GM23248 (cell line): Measurements from ENCODE around the gene TBC1D22A. TPM values are rescaled to one million over a fixed set of nuclear protein-coding genes. Genes with fewer than 3 reads are reported as not detected.

ENCODE experiments used
- DNase-seq: peaks from one replicate; pipeline ENCODE4 v3.0.0-alpha.2; 2015
- H2AFZ ChIP-seq: fragments of 200-600 bp; sonication (generic); 2 replicates; pipeline ENCODE4 v1.6.1; 2016; ENCODE audit warnings: antibody characterized with exemption
- H3F3A ChIP-seq: fragments of 200-600 bp; sonication (generic); 2 replicates; pipeline ENCODE4 v1.6.1; 2016; ENCODE audit warnings: mild to moderate bottlenecking, antibody characterized with exemption, mixed run types; ENCODE audit not compliant: insufficient read depth
- H3K27ac ChIP-seq: fragments of 200-600 bp; sonication (generic); 2 replicates; pipeline ENCODE4 v1.5.1; 2016; ENCODE audit warnings: mild to moderate bottlenecking
- H3K27me3 ChIP-seq: fragments of 200-600 bp; sonication (generic); replicated peaks from 2 replicates; pipeline ENCODE4 v1.6.1; 2016; ENCODE audit warnings: mild to moderate bottlenecking; ENCODE audit not compliant: insufficient read depth
- H3K36me3 ChIP-seq: fragments of 200-600 bp; sonication (generic); 2 replicates; pipeline ENCODE4 v1.6.1; 2016; ENCODE audit warnings: low read depth, mild to moderate bottlenecking
- H3K4me1 ChIP-seq: fragments of 200-600 bp; sonication (generic); 2 replicates; pipeline ENCODE4 v1.6.1; 2016; ENCODE audit warnings: mild to moderate bottlenecking; ENCODE audit not compliant: insufficient read depth
- H3K4me2 ChIP-seq: fragments of 200-600 bp; sonication (generic); one replicate; pipeline ENCODE4 v1.6.1; 2016; ENCODE audit warnings: mild to moderate bottlenecking; ENCODE audit not compliant: unreplicated experiment
- H3K4me3 ChIP-seq: fragments of 200-600 bp; sonication (generic); 2 replicates; pipeline ENCODE4 v1.5.1; 2016; ENCODE audit warnings: mild to moderate bottlenecking
- H3K79me2 ChIP-seq: fragments of 200-600 bp; sonication (generic); 2 replicates; pipeline ENCODE4 v1.6.1; 2016; ENCODE audit warnings: mild to moderate bottlenecking; ENCODE audit not compliant: insufficient read depth
- H3K9ac ChIP-seq: fragments of 200-600 bp; sonication (generic); 2 replicates; pipeline ENCODE4 v1.6.1; 2016; ENCODE audit warnings: mild to moderate bottlenecking
- H3K9me2 ChIP-seq: fragments of 200-600 bp; sonication (generic); 2 replicates; pipeline ENCODE4 v1.6.1; 2016; ENCODE audit warnings: mixed run types, mild to moderate bottlenecking, moderate library complexity; ENCODE audit not compliant: insufficient read depth
- H3K9me3 ChIP-seq: fragments of 200-600 bp; sonication (generic); one replicate; pipeline ENCODE4 v1.6.1; 2017; ENCODE audit warnings: low read depth
- H4K20me1 ChIP-seq: fragments of 200-600 bp; sonication (generic); 2 replicates; pipeline ENCODE4 v1.6.0; 2016; ENCODE audit not compliant: insufficient read depth
- EZH2 ChIP-seq: fragments of 200-600 bp; sonication (generic); IDR thresholded peaks from 2 replicates; pipeline ENCODE4 v1.6.1; 2018; ENCODE audit warnings: antibody characterized with exemption, mild to moderate bottlenecking; ENCODE audit not compliant: insufficient read depth, poor library complexity, severe bottlenecking
- EZH2phosphoT487 ChIP-seq: fragments of 200-600 bp; sonication (generic); IDR thresholded peaks from 2 replicates; pipeline ENCODE4 v1.6.1; 2018; ENCODE audit warnings: antibody characterized with exemption, moderate library complexity, mild to moderate bottlenecking, low read depth; ENCODE audit not compliant: insufficient read depth
- WGBS, 2 experiments: methylation state at CpG; one replicate each; pipeline ENCODE4 v1.1.6; 2015 to 2017; ENCODE audit warnings: low lambda C conversion rate in 2 of 2, low coverage in 1 of 2; ENCODE audit errors: missing lambda C conversion rate in 2 of 2; 5-methylcytosine and 5-hydroxymethylcytosine counted together
- in situ Hi-C: fragments of 300-500 bp; cut with MboI; formaldehyde crosslinking; loops from 2 replicates; pipeline ENCODE4 v1.15.0; 2020
- polyA plus RNA-seq: library from polyadenylated mRNA; unstranded; fragments of >200 nt; fragmentation: Nextera tagmentation; extraction: Ambion mirVana; gene quantifications from 2 replicates; pipeline ENCODE4 v1.2.1, GENCODE V29; 2016
- total RNA-seq: library from RNA; depleted of rRNA; stranded (reverse); fragments of >200 nt; shearing (Covaris generic); gene quantifications from 2 replicates; pipeline ENCODE4 v1.2.3, GENCODE V29; 2014

Gene TBC1D22A
- total and polyA plus RNA-seq, 2 experiments from 2014 or later, result 12.3 to 16.9 TPM

- TF ChIP-seq EZH2phosphoT487, result no peak
- TF ChIP-seq EZH2, result no peak
- WGBS, 2 experiments, result 3% methylated on average over 10 to 17 of the region's 20 CpGs
- Histone ChIP-seq H3K27me3 (no peaks in the 10 kb centered on the region), H3F3A (no peaks in the 10 kb centered on the region), H4K20me1 (no peaks in the 10 kb centered on the region), H3K4me2 (peak overlapping the region; percentile 90), H3K79me2 (peaks cover 47% of the 10 kb centered on the region), H3K4me3 (peak overlapping the region; percentile 69), H3K36me3 (no peaks in the 10 kb centered on the region), H2AFZ (peak overlapping the region; percentile 79), H3K27ac (peak overlapping the region; percentile 65), H3K9ac (peak overlapping the region; percentile 85), H3K4me1 (peaks cover 18% of the 10 kb centered on the region), H3K9me2 (no peaks in the 10 kb centered on the region), H3K9me3 (no peaks in the 10 kb centered on the region)
- in situ Hi-C loops, result no loop called here
- peak; percentile 72 for DNase-seq
These were observed 23.8 kb upstream of the TBC1D22A start for GRCh38 chr22:46738647-46739093.

DNA sequence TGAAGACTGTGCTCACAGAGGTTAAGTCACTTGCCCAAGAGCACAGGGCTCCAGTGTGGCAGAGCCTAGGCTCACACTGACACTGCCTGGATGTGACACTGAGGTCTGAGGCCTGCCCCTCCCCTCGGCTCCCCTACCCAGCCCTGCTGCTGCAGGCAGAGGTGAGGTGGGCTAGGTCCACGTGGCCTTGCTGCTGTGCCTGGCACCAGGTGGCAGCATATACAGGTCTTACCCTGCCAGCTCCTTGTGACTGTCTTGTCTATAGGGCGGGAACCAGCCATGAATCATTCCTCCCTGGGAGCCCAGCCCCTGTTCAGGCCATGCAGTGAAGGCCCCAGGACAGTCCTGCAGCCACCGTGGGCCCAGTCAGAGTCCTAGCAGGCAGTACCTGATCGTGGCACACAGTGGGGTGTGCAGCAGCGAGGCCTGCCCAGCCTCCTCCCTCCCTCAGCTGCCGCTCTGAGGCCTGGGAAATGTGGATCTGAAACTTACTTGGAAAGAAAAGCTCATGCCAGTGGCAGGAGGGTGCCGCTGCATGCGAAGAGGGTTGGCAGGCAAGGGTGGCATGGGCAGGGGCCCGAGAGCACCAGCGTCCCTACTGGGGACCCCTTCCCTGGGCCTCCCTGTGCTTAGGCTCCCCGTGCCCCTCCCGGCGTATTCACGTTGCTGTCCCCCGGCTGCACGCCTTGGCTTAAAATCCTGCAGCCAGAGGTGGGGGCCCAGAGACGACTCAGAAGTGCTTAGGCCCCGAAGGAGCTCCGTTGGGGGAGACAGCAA, 23.2 kb upstream of the TBC1D22A start:
- H3K4me3 ChIP-seq, result peak overlapping the region; percentile 69
- no peaks in the 10 kb centered on the region for H4K20me1 ChIP-seq
- peak overlapping the region; percentile 85 for H3K9ac ChIP-seq
- H3K27me3 ChIP-seq, result no peaks in the 10 kb centered on the region
- H3K9me2 ChIP-seq, result no peaks in the 10 kb centered on the region
- in situ Hi-C loops, result no loop called here
- peak overlapping the region; percentile 90 for H3K4me2 ChIP-seq
- WGBS, 2 experiments, result 30 to 33% methylated on average over 19 to 20 of the region's 20 CpGs
- no peaks in the 10 kb centered on the region for H3F3A ChIP-seq
- peak overlapping the region; percentile 79 for H2AFZ ChIP-seq
- peak; percentile 81 for DNase-seq
- no peak for TF ChIP-seq EZH2
- TF ChIP-seq EZH2phosphoT487, result no peak
- H3K9me3 ChIP-seq, result no peaks in the 10 kb centered on the region
- peaks cover 18% of the 10 kb centered on the region for H3K4me1 ChIP-seq
- H3K36me3 ChIP-seq, result no peaks in the 10 kb centered on the region
- peaks cover 41% of the 10 kb centered on the region for H3K79me2 ChIP-seq
- H3K27ac ChIP-seq, result peak overlapping the region; percentile 65

- Histone ChIP-seq H3F3A (no peaks in the 10 kb centered on the region), H3K9me3 (no peaks in the 10 kb centered on the region), H3K36me3 (no peaks in the 10 kb centered on the region), H3K4me1 (peaks cover 18% of the 10 kb centered on the region), H3K27me3 (no peaks in the 10 kb centered on the region), H3K9ac (no peak overlapping the region), H3K4me2 (no peak overlapping the region), H3K27ac (no peak overlapping the region), H3K4me3 (no peak overlapping the region), H4K20me1 (no peaks in the 10 kb centered on the region), H3K9me2 (no peaks in the 10 kb centered on the region), H3K79me2 (peaks cover 22% of the 10 kb centered on the region), H2AFZ (no peak overlapping the region)
- DNase-seq, result no peak
- in situ Hi-C loops, result no loop called here
- 87 to 92% methylated on average over 14 of the region's 14 CpGs for WGBS, 2 experiments
- TF ChIP-seq EZH2 (no peak), EZH2phosphoT487 (no peak)
These were observed 21.3 kb upstream of the TBC1D22A start for GRCh38 chr22:46740910-46741780.

DNA sequence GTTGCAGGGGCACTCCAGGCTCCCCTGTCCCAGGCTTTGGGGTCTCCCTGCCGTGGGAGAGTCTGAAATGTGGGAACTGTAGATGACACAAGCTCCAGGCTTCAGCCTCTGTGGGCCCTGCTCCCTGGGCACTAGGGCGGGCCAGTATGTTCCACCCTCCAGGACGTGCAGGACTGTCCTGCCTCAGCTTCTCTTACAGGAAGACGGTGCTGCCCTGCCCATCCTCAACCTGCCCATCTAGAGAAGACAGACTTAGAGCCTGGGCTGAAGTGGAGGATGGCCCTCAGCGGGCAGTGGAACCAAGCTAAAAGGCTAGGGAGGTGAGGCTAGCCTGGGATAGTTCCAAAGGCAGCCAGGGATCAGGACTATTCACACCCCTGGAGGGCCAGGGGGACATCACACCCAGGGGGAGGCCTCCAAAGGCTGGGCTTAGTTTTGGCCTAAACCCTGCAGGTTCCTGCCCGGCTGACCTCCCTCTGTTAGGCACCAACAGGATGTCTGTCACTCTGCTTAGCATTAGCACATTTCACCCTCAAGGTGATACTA, 20.4 kb upstream of the TBC1D22A start:
- no peak for DNase-seq
- H3K4me3 ChIP-seq, result no peak overlapping the region
- no peak overlapping the region for H3K27ac ChIP-seq
- no peak overlapping the region for H3K9ac ChIP-seq
- no peaks in the 10 kb centered on the region for H3F3A ChIP-seq
- no peaks in the 10 kb centered on the region for H3K27me3 ChIP-seq
- H3K4me1 ChIP-seq, result peaks cover 9% of the 10 kb centered on the region
- no peaks in the 10 kb centered on the region for H3K9me3 ChIP-seq
- in situ Hi-C loops, result no loop called here
- no peak overlapping the region for H3K4me2 ChIP-seq
- H4K20me1 ChIP-seq, result no peaks in the 10 kb centered on the region
- peaks cover 13% of the 10 kb centered on the region for H3K79me2 ChIP-seq
- no peaks in the 10 kb centered on the region for H3K9me2 ChIP-seq
- no peak overlapping the region for H2AFZ ChIP-seq
- TF ChIP-seq EZH2 (no peak), EZH2phosphoT487 (no peak)
- H3K36me3 ChIP-seq, result no peaks in the 10 kb centered on the region
- WGBS, 2 experiments, result 84 to 88% methylated on average over 6 of the region's 6 CpGs
